Measurements from ENCODE around the gene PDSS2.
"Not testable (repeated sequence)": the region's sequence is repeated elsewhere in the genome, so short reads cannot be mapped to it uniquely, and the experiment has no call there.

The PDSS2 gene

DNA sequence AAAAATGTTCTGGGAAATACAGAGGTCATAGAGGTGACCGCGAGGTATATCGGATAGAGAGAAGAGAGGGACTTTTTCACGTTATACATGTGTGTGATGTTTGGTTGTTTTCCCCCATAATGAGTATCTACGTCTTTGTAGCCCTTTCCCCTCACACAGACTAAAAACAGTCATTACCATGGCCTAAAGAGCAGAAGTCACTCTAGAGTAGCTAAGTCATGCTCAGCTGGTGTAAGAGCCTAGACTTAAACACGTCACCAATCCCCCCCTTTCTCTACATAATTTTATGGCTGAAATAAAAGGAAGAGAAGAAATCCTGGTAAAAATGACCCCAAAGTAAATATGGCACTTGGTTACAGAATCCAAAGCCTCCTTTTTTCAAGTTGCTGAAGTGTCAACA is 338.1 kb downstream of the PDSS2 start:
- no peak for DNase-seq (ENCODE audit: low read depth in 2 of 2)

DNA sequence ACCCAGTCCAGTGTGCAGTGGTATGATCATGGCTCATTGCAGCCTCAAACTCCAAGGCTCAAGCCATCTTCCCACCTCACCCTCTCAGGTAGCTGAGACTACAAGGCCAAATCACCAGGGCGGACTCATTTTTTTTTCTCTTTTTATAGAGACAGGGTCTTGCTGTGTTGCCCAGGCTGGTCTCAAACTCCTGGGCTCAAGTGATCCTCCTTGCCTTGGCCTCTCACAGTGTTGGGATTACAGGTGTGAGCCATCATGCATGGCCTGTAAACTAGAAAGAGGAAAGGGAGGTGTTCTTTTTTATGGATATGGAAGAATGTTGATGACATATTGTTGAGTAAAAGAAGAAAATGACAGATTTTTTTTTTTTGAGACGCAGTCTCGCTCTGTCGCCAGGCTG is 339.0 kb downstream of the PDSS2 start:
- DNase-seq (ENCODE audit: low read depth in 2 of 2) = no peak

- no peak for DNase-seq (ENCODE audit: low read depth in 2 of 2)
Observed at GRCh38 chr6:107118976-107119375, 340.4 kb downstream of the PDSS2 start.

GRCh38 chr6:107118540-107118939 is 340.8 kb downstream of the PDSS2 start:
- not testable (repeated sequence) for DNase-seq (ENCODE audit: low read depth in 2 of 2)

- DNase-seq (ENCODE audit: low read depth in 2 of 2) = no peak
Observed at GRCh38 chr6:107116931-107117330, 342.4 kb downstream of the PDSS2 start.

- DNase-seq (ENCODE audit: low read depth in 2 of 2) = no peak
Observed at GRCh38 chr6:107116328-107116892, 343.0 kb downstream of the PDSS2 start.

DNA sequence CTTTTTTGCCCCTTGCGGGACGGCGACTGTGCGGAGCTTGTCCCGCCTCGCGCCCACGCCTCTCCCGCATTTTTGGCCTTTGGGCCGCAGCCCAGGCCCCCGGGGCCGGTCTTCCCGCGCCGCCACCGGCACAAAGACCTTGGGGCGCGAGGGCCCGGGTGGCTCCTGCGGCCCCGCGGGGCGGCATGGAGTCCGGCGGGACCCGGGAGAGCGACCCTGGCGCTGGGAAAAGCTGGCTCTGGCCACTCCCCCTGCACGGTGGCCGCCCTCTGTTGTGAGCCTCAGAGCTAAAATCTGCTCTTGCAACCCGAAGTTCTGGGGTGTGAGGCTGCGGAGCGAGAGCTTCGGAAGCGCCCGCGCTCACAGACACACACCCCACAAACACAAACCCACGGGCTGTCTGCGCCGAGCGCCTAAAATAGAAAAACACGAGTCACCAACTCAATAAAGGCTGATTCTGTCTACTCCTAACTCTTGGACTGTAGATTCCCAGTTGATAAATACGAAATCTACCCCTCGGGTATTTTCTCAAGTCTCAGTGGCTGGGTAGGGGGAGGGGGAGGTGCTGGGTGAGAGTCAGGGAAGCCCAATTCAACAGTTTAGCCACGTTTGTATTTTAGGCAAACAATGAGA is 343.6 kb downstream of the PDSS2 start:
- DNase-seq (ENCODE audit: low read depth in 2 of 2) = no peak

DNA sequence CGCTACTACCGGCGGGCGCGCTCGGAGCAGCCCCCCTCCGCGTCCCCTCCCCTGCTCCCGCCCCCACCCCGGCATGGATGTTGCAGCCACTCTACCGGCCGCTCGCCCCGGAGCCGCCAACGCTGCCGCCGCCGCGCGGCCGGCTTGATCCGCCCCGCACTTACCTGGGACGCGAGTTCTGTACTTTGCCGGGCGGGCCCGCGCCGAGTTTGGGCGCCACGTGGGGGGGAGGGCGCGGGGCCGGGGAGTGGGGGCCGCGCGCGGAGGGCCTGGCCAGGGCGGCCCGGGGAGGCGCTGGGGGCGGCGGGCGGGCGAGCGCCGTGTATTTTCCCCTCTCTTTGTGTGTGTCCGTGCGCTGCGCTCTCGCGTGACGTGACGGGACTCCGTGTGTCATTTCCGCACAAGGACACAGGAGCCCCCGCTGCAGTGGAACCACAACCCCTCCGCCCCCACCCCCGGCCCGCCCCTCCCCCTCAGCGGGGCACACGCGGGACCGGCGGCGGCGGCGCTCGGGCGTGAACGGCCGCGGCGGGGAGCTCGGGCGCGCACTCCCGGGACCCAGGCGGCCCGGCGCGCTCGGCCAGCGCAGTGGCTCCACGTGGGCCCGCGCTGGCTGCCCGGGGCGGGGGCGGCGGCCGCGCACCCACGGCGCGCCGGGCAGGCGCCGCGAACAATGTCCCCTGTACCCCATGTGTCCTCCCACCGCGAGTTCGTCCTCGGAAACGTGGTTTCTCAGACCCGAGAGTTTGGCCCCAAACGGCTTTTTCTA is 344.3 kb downstream of the PDSS2 start, which contains the start of gene BEND3:
Gene BEND3, minus strand, starts transcription at position 590 of the 769 bp plus-strand sequence. CDS start 16,230 bp downstream, outside the sequence.
- no peak for DNase-seq (ENCODE audit: low read depth in 2 of 2)

DNA sequence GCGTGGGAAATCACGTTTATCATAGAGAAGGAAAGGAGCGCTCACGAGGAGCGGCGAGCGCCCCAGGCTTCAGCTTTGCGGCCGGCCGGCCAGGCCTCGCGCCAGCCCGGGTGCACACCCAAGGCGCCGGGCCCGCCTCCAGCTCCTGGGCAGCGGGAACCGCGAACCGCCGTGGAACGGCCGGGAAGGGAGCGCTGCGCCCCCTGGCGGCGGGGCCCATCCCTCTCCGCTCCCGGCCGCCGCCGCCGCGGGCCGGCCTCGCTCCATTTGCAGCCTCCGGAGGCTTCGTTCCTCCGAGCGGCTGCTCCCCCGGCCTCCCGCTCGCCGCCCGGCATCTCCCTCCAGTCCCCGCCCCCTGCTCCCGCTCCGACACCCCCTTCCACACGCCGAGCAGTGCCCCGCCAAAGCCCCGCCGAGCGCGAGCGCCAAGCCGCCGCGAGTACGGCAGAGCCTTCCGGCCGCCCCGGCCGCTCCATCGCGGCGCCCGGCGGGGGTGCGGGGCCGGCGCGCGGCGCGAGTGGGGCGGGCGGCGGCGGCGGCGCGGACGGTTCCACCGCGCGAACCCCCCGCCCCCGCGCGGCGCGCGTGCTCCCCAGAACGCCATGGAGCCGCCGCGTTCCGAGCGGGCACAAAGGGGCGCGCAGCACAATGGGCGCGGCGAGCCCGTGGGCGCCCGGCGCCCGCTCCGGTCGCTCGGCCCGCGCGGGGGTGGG is 345.0 kb downstream of the PDSS2 start:
- DNase-seq (ENCODE audit: low read depth in 2 of 2) = peak; percentile 68 to 71

- no peak for DNase-seq (ENCODE audit: low read depth in 2 of 2)
Observed at GRCh38 chr6:107110200-107110599, 349.2 kb downstream of the PDSS2 start.

- no peak for DNase-seq (ENCODE audit: low read depth in 2 of 2)
Observed at GRCh38 chr6:107108201-107108890, 351.0 kb downstream of the PDSS2 start.

DNA sequence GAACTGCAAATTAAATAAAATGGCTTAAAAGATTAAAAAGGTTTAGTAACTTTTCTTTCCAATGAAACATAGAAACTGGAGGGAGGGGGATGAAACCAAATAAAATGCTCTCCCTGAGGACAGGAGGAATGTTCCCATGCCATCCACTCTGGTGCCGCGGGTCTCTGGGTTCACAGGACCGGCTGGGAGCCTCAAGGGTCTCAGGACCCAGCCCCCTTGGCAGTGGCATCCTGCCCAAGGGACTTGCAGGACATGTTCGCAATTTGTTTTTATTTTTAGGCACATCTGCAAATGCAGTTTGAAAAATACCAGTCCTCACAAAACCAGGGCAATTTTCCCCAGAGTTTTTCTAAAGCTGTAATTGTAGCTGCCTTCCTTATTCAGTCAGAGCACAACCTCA is 351.6 kb downstream of the PDSS2 start:
- DNase-seq (ENCODE audit: low read depth in 2 of 2) = no peak

- no peak for DNase-seq (ENCODE audit: low read depth in 2 of 2)
Observed at GRCh38 chr6:107106165-107106564, 353.2 kb downstream of the PDSS2 start.

DNA sequence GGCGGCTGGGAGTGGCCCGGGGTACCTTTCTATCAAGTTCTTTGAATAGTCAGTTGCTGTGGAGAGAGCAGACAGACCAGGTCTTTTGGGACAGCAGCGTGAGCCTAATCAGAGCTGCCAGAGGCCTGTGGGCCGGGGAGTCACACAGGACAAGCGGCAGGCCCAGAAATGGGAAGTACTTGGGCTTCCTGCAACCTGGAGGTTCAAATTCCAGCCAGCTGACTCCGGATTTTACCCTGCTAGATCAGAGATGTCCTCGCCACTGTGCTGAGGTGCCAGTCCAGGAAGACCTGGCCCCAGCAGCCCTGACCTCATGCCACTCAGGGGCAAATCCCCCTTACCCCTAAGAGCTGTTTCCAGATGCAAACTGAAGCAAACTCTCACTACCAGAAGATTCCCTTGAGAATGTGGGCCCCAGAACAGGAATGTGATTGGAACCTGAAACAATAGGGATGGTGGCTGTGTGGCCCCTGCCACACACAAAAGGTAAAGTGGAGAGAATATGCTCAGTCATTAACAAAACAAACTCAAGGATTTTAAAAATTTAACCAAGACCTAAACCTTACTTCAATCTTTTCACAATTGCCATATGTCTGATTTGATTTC is 353.8 kb downstream of the PDSS2 start:
- no peak for DNase-seq (ENCODE audit: low read depth in 2 of 2)

GRCh38 chr6:107103082-107103481 is 356.3 kb downstream of the PDSS2 start:
- no peak for DNase-seq (ENCODE audit: low read depth in 2 of 2)

All from fibroblast of skin of left quadriceps (primary cell).